Mucosa of descending colon (tissue), 3 donors: ENCODE data around the gene FHIT. TPM values are rescaled to one million over a fixed set of nuclear protein-coding genes. Genes with fewer than 3 reads are reported as not detected.

Experiments used
- ATAC-seq: fragments of 200-7000 bp; cut with Tn5 transposase; one replicate; pipeline ENCODE4 v1.9.1; 2020; ENCODE audit warnings: mild to moderate bottlenecking, moderate library complexity
- DNase-seq, 3 donors: peaks; one replicate each; pipeline ENCODE4 v3.0.0-alpha.2; 2020
- H3K36me3 ChIP-seq: fragments of 200-600 bp; one replicate; pipeline ENCODE4 v1.8.0; 2021; ENCODE audit warnings: low read depth, mild to moderate bottlenecking
- H3K4me1 ChIP-seq: fragments of 200-600 bp; one replicate; pipeline ENCODE4 v1.8.0; 2021; ENCODE audit warnings: low read depth, mild to moderate bottlenecking
- H3K4me3 ChIP-seq: fragments of 200-600 bp; one replicate; pipeline ENCODE4 v1.8.0; 2021; ENCODE audit warnings: mild to moderate bottlenecking
- H3K9me3 ChIP-seq: fragments of 200-600 bp; one replicate; pipeline ENCODE4 v1.8.0; 2021; ENCODE audit warnings: mild to moderate bottlenecking
- intact Hi-C, 2 donors: fragments of 100-400 bp; cut with DNase I in 1 of 2; cut with micrococcal nuclease in 1 of 2; formaldehyde crosslinking; loops; one replicate each; pipeline versions ENCODE4 v1.11.0 to v1.11.1; 2022; cut with DNase I, micrococcal nuclease
- total RNA-seq, 3 donors: library from RNA; stranded (reverse); fragmentation: NEBNext Ultra II Directional in 2 of 3; extraction: Animal tissue kit (Norgen Biotek cat#: 25700) in 2 of 3; gene quantifications; one replicate each; pipeline versions ENCODE4 v1.2.1 to v1.2.4, GENCODE V29; 2021 to 2023
- TF ChIP-seq, protein P1 (sequence below): fragments of 200-600 bp; IDR thresholded peaks from one replicate; pipeline ENCODE4 v1.8.0; 2022; ENCODE audit warnings: antibody characterized with exemption, mild to moderate bottlenecking
- donor health status: DM: no; HTN: no; CAD: no; lungs with moderate emphysema.
- donor health status: DM: no; HTN: no; CAD: no.
- donor health status: DM: no; HTN: yes; CAD: no.

Gene FHIT
- total RNA-seq, 3 donors from 2014 or later = 8.9 to 20.7 (median 18.6) TPM

GRCh38 chr3:59818033-59818918, 1433.0 kb downstream of the FHIT start:
- ATAC-seq (peak; percentile 96), DNase-seq (peak; percentile 77 to 88 (median 77))
- no peaks in the 10 kb centered on the region for H3K4me1 ChIP-seq
- no peaks in the 10 kb centered on the region for H3K9me3 ChIP-seq
- intact Hi-C loops = no loop called here
- TF ChIP-seq, protein P1, sequence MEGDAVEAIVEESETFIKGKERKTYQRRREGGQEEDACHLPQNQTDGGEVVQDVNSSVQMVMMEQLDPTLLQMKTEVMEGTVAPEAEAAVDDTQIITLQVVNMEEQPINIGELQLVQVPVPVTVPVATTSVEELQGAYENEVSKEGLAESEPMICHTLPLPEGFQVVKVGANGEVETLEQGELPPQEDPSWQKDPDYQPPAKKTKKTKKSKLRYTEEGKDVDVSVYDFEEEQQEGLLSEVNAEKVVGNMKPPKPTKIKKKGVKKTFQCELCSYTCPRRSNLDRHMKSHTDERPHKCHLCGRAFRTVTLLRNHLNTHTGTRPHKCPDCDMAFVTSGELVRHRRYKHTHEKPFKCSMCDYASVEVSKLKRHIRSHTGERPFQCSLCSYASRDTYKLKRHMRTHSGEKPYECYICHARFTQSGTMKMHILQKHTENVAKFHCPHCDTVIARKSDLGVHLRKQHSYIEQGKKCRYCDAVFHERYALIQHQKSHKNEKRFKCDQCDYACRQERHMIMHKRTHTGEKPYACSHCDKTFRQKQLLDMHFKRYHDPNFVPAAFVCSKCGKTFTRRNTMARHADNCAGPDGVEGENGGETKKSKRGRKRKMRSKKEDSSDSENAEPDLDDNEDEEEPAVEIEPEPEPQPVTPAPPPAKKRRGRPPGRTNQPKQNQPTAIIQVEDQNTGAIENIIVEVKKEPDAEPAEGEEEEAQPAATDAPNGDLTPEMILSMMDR = no peak
- H3K4me3 ChIP-seq = no peak overlapping the region
- no peaks in the 10 kb centered on the region for H3K36me3 ChIP-seq

DNA sequence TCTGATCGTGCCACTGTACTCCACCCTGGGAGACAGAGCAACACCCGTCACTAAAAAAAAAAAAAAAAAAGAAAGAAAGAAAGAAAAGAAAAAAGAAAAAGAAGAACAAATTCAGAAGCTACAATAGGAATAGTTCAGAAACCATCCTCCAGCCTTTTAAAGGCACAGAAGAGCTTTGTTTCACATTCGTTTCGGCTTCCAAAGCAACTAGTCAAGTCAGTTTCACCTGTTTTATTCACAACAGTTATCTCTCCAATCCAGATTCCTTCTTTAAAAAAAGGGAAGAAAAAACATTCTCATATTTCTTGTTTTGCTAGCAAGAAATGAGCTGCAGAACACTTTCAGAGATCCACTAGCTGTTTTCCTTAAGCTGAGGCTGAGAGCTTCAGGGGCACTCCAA, 1433.7 kb downstream of the FHIT start:
- no peaks in the 10 kb centered on the region for H3K4me1 ChIP-seq
- TF ChIP-seq, protein P1 = no peak
- H3K9me3 ChIP-seq = no peaks in the 10 kb centered on the region
- no peak for ATAC-seq
- no peaks in the 10 kb centered on the region for H3K36me3 ChIP-seq
- intact Hi-C loops = no loop called here
- no peak overlapping the region for H3K4me3 ChIP-seq
- no peak for DNase-seq

DNA sequence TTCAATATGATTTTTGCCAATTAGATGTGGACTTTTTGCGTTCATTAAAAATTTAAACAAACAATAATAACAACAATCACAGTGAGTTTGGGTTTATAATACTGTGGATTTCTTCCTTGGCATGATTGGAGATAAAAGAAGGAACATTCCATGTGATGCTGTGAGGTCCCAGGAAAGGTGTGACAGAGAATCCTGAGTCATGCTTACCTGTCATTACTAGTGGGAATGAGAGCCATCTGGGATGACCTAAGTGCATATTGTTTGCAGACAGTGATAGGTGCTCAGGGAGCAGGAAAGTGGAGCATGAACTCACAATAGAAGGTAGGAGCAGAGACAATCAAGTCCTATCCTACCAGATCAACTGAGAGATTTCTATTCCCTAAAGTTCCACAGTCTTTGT, 1434.9 kb downstream of the FHIT start:
- TF ChIP-seq, protein P1 = no peak
- no peak for DNase-seq
- Histone ChIP-seq H3K4me1 (no peaks in the 10 kb centered on the region), H3K9me3 (no peaks in the 10 kb centered on the region), H3K4me3 (no peak overlapping the region), H3K36me3 (no peaks in the 10 kb centered on the region)
- intact Hi-C loops = no loop called here
- ATAC-seq = peak; percentile 23

DNA sequence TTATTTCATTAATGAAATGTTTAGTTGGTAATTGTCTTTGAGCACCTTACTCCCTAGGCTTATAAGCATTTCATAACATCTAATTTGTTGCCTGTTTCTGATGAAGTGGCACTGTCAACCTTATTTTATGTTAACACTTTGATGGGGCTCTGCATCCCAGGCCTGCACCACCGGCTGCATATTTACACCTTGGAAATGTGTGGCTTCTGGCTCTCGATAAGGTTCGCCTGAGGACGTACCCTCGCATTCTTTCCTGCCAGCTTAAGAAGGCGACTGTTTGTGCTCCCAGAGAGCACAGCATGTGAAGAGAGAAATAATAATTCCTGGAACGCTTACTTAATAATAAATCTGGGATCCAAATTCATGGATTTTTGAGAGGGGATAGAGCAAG, 1438.1 kb downstream of the FHIT start:
- TF ChIP-seq, protein P1 = no peak
- no peaks in the 10 kb centered on the region for H3K36me3 ChIP-seq
- no peaks in the 10 kb centered on the region for H3K9me3 ChIP-seq
- no peak overlapping the region for H3K4me3 ChIP-seq
- intact Hi-C loops = no loop called here
- no peak for DNase-seq
- no peak for ATAC-seq
- H3K4me1 ChIP-seq = no peaks in the 10 kb centered on the region

DNA sequence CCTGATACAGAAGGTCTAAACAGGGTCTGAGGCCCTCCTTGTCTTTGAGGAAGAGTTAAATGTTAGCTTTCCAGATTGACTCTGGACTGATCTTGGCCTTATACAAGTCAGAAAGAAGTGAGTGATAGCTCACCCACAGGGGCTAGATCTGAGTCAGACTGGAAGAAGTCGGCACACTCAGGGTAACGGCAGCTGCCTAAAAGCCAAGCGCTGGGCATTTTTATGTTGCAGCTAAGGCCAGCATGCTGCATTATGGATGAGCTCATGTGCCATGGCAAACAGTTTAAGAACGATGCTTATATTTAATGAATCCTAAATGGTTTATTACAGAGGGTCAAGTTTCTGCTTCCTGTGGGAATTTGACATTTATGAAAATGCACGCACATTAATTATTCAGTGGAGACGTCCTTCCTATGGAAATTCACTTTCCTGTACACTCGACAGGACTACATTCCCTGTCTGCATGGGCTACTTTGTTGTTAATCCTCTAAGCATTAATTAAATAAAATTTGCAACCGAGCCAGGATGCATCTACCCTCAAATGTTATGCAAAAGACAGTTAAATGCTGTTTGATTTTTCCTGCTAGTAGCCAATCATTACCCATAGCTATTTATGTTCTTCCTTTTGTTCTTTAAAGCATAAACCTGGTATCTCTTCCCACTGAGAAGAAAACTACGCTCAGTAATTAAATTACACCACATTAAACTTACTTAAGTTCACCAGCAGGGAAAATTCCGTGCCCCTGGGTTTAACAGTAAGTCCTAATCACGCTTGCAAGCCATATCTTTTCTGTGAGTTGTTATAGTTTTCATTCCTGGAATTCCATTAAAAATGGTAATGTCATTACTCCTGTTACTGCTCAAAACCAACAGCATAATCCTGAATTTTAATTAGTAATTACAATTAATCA, 1438.8 kb downstream of the FHIT start:
- no peaks in the 10 kb centered on the region for H3K36me3 ChIP-seq
- ATAC-seq (no peak), DNase-seq (no peak)
- intact Hi-C loops = no loop called here
- H3K4me3 ChIP-seq = no peak overlapping the region
- no peaks in the 10 kb centered on the region for H3K4me1 ChIP-seq
- H3K9me3 ChIP-seq = no peaks in the 10 kb centered on the region
- TF ChIP-seq, protein P1 = no peak
